Esophagus squamous epithelium (tissue), 5 donors: ENCODE measurements around the gene MIPOL1. TPM values are rescaled to one million over a fixed set of nuclear protein-coding genes. Genes with fewer than 3 reads are reported as not detected.

ENCODE experiments used
- DNase-seq: peaks from one replicate; lab custom pipeline; 2025; lab: John Stamatoyannopoulos, UW
- H3K27ac ChIP-seq, 4 donors: fragments of 200-600 bp; sonication (generic); one replicate each; pipeline ENCODE4 v1.5.1; 2016 to 2019; ENCODE audit warnings: mild to moderate bottlenecking in 1 of 4
- H3K27me3 ChIP-seq, 4 donors: fragments of 200-600 bp; sonication (generic); 1 replicate in 3 of 4; 2 replicates in 1 of 4; pipeline versions ENCODE4 v1.5.1 to v1.6.0; 2017 to 2021; ENCODE audit warnings: antibody characterized with exemption in 1 of 4
- H3K36me3 ChIP-seq, 3 donors: fragments of 200-600 bp; sonication (generic); one replicate each; pipeline ENCODE4 v1.5.1; 2016 to 2019
- H3K4me1 ChIP-seq, 3 donors: fragments of 200-600 bp; sonication (generic); one replicate each; pipeline ENCODE4 v1.5.1; 2017 to 2019
- H3K4me3 ChIP-seq, 4 donors: fragments of 200-600 bp; sonication (generic); 1 replicate in 3 of 4; 2 replicates in 1 of 4; pipeline ENCODE4 v1.5.1; 2016 to 2019; ENCODE audit warnings: mild to moderate bottlenecking in 2 of 4, moderate library complexity in 1 of 4
- H3K9me3 ChIP-seq, 3 donors: fragments of 200-600 bp; sonication (generic); one replicate each; pipeline ENCODE4 v1.5.1; 2016 to 2019
- POLR2A ChIP-seq, 4 donors: fragments of 450-650 bp; IDR thresholded peaks; one replicate each; pipeline ENCODE4 v1.6.1; 2017; ENCODE audit warnings: antibody characterized with exemption in 4 of 4, mild to moderate bottlenecking in 4 of 4, moderate library complexity in 3 of 4
- WGBS, 2 donors: methylation state at CpG; one replicate each; pipeline ENCODE4 v1.1.5; 2018; 5-methylcytosine and 5-hydroxymethylcytosine counted together
- intact Hi-C: fragments of 100-400 bp; cut with DNase I; formaldehyde crosslinking; loops from one replicate; pipeline ENCODE4 v1.15.0; 2022
- total RNA-seq, 4 donors: library from RNA; depleted of rRNA; stranded (reverse); fragments of >200 nt; gene quantifications; one replicate each; pipeline ENCODE4 v1.1.0, GENCODE V29; 2016
- TF ChIP-seq, protein P1 (sequence below), 6 experiments: fragments of 450-650 bp in 4 of 6; fragments of 200-600 bp in 2 of 6; sonication (generic) in 2 of 6; IDR thresholded peaks; one replicate each; pipeline ENCODE4 v1.5.1; 2016 to 2019; ENCODE audit warnings: antibody characterized with exemption in 6 of 6, mild to moderate bottlenecking in 4 of 6, moderate library complexity in 4 of 6
- donor health status: DM: yes; HTN: yes; CAD: no.

MIPOL1 gene
- total RNA-seq, 4 donors from 2014 or later: 4.9 to 13.7 (median 7.1) TPM

GRCh38 chr14:37165794-37166193 lies 31.9 kb upstream of the MIPOL1 start:
- intact Hi-C loops: no loop called here
- 68 to 77% methylated on average over 3 of the region's 3 CpGs for WGBS, 2 donors

GRCh38 chr14:37167151-37168047 lies 30.3 kb upstream of the MIPOL1 start:
- Histone ChIP-seq H3K9me3 (no peaks in the 10 kb centered on the region), H3K27ac (no peak overlapping the region), H3K27me3 (no peaks in the 10 kb centered on the region), H3K4me1 (peaks cover 0 to 7% (median 0%) of the 10 kb centered on the region in 3 donors), H3K36me3 (no peaks in the 10 kb centered on the region), H3K4me3 (no peak overlapping the region)
- no peak for TF ChIP-seq POLR2A (IDR thresholded peaks at IDR 0.05)
- TF ChIP-seq, protein P1, sequence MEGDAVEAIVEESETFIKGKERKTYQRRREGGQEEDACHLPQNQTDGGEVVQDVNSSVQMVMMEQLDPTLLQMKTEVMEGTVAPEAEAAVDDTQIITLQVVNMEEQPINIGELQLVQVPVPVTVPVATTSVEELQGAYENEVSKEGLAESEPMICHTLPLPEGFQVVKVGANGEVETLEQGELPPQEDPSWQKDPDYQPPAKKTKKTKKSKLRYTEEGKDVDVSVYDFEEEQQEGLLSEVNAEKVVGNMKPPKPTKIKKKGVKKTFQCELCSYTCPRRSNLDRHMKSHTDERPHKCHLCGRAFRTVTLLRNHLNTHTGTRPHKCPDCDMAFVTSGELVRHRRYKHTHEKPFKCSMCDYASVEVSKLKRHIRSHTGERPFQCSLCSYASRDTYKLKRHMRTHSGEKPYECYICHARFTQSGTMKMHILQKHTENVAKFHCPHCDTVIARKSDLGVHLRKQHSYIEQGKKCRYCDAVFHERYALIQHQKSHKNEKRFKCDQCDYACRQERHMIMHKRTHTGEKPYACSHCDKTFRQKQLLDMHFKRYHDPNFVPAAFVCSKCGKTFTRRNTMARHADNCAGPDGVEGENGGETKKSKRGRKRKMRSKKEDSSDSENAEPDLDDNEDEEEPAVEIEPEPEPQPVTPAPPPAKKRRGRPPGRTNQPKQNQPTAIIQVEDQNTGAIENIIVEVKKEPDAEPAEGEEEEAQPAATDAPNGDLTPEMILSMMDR (IDR thresholded peaks at IDR 0.05): no peak
- intact Hi-C loops: no loop called here
- 83 to 87% methylated on average over 10 of the region's 10 CpGs for WGBS, 2 donors
- no peak for DNase-seq

More at GRCh38 chr14:37165794-37166193, 31.9 kb upstream of the MIPOL1 start:
- H3K27ac ChIP-seq: no peak overlapping the region
- H3K27me3 ChIP-seq: no peaks in the 10 kb centered on the region
- H3K4me1 ChIP-seq: no peaks in the 10 kb centered on the region
- no peaks in the 10 kb centered on the region for H3K9me3 ChIP-seq
- no peaks in the 10 kb centered on the region for H3K36me3 ChIP-seq
- H3K4me3 ChIP-seq: no peak overlapping the region
- no peak for DNase-seq
- TF ChIP-seq POLR2A (IDR thresholded peaks at IDR 0.05): no peak
- TF ChIP-seq, protein P1 (IDR thresholded peaks at IDR 0.05): no peak

DNA sequence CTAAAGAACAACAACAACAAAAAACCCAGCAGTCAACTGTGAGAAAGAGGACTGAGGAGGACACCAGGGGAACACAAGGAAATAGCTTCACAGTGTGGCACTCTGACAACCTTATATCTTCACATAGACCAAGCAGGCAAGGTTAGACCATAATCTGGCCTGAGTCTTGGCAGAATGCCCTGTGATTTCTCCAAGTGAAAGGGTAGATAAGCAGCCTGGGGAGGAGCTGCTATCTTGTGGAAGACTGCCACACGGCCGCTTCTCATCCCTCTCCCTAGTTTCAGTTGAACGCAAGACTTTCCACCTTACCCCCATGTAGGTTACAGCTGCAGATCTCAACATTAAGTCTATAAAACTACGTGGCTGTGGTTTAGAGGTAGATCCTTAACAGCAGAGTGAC lies 29.0 kb upstream of the MIPOL1 start:
- peaks cover 0 to 19% (median 0%) of the 10 kb centered on the region in 3 donors for H3K4me1 ChIP-seq
- no peaks in the 10 kb centered on the region for H3K27me3 ChIP-seq
- H3K27ac ChIP-seq: no peak overlapping the region
- H3K4me3 ChIP-seq: no peak overlapping the region
- no peaks in the 10 kb centered on the region for H3K36me3 ChIP-seq
- intact Hi-C loops: no loop called here
- H3K9me3 ChIP-seq: no peaks in the 10 kb centered on the region
- no peak for DNase-seq
- WGBS, 2 donors: 86 to 95% methylated on average over 4 of the region's 4 CpGs
- TF ChIP-seq, protein P1 (IDR thresholded peaks at IDR 0.05): no peak
- no peak for TF ChIP-seq POLR2A (IDR thresholded peaks at IDR 0.05)

DNA sequence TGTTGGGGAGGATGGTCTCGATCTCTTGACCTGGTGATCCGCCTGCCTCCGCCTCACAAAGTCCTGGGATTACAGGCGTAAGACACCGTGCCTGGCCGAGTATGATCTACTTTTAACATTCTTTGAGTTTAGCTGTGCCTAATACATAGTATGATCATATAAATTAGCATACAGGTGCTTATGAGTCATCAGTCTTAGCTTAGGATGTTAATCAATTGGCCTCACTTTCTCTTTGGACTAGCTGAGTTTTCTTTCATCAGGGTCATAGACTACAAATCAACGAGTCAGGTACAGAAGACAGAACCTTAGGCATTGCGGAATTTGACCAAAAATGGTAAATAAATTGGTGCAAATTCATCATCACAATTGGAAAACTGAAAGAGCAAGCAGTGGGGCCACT lies 27.5 kb upstream of the MIPOL1 start:
- Histone ChIP-seq H3K27ac (no peak overlapping the region), H3K4me1 (peaks cover 0 to 22% (median 0%) of the 10 kb centered on the region in 3 donors), H3K27me3 (no peaks in the 10 kb centered on the region), H3K36me3 (no peaks in the 10 kb centered on the region), H3K4me3 (no peak overlapping the region), H3K9me3 (no peaks in the 10 kb centered on the region)
- DNase-seq: no peak
- intact Hi-C loops: no loop called here
- 81 to 84% methylated on average over 8 of the region's 8 CpGs for WGBS, 2 donors
- TF ChIP-seq POLR2A (IDR thresholded peaks at IDR 0.05): no peak
- TF ChIP-seq, protein P1 (IDR thresholded peaks at IDR 0.05): no peak

- no peak for DNase-seq
- no peak overlapping the region for H3K4me3 ChIP-seq
- WGBS, 2 donors: 78 to 81% methylated on average over 10 of the region's 10 CpGs
- intact Hi-C loops: no loop called here
- no peaks in the 10 kb centered on the region for H3K36me3 ChIP-seq
- no peaks in the 10 kb centered on the region for H3K27me3 ChIP-seq
- no peaks in the 10 kb centered on the region for H3K9me3 ChIP-seq
- no peak overlapping the region for H3K27ac ChIP-seq
- no peak for TF ChIP-seq POLR2A (IDR thresholded peaks at IDR 0.05)
- TF ChIP-seq, protein P1 (IDR thresholded peaks at IDR 0.05): no peak
- H3K4me1 ChIP-seq: peaks cover 0 to 22% (median 0%) of the 10 kb centered on the region in 3 donors
These were observed 26.7 kb upstream of the MIPOL1 start for GRCh38 chr14:37170993-37171392.
